HepG2 (cell line): ENCODE measurements around the gene RNF17. TPM values are rescaled to one million over a fixed set of nuclear protein-coding genes. Genes with fewer than 3 reads are reported as not detected.

Experiments used
- ATAC-seq: fragments of 200-7000 bp; cut with Tn5 transposase; 3 replicates; pipeline ENCODE4 v1.9.1; 2020; ENCODE audit warnings: mild to moderate bottlenecking, moderate library complexity
- BruUV-seq: library from RNA; stranded (reverse); fragments of 400-500 nt; replicated peaks from 2 replicates; lab custom pipeline; 2021; lab: Mats Ljungman, UMichigan
- CTCF ChIA-PET: fragments of 300-600 bp; formaldehyde crosslinking; extraction: SDS; loops from one replicate; lab custom pipeline; 2021; ENCODE audit warnings: low total read pairs, inconsistent platforms, low intra/inter-chr PET ratio; lab: Yijun Ruan, JAX
- POLR2A ChIA-PET: fragments of 350-600 bp; sonication (Branson Sonifier 250); formaldehyde crosslinking; loops from one replicate; lab custom pipeline; 2020; ENCODE audit warnings: antibody characterized with exemption, inconsistent platforms; lab: Yijun Ruan, JAX
- DNase-seq: peaks from one replicate; pipeline ENCODE4 v3.0.0-alpha.2; 2015; ENCODE audit warnings: low spot score
- FAIRE-seq: peaks from 3 replicates; lab custom pipeline; 2011; peaks lifted over from hg19 to GRCh38; lab: Jason Lieb, UNC
- H2AFZ ChIP-seq: one replicate; pipeline ENCODE4 v1.6.1; 2011; ENCODE audit warnings: low read length, inconsistent platforms
- H3K27ac ChIP-seq: fragments of 300-600 bp; 3 replicates; pipeline ENCODE4 v1.8.0; 2011; ENCODE audit warnings: mixed run types, mild to moderate bottlenecking, mixed read lengths, low read length, inconsistent platforms; ENCODE audit not compliant: insufficient read depth; ENCODE audit errors: extremely low read length
- H3K27me3 ChIP-seq, 2 experiments: fragments of 200-600 bp in 1 of 2; 2 replicates in 1 of 2; 3 replicates in 1 of 2; pipeline versions ENCODE4 v1.6.0 to v1.8.0; 2011; ENCODE audit warnings: low read length in 2 of 2, mild to moderate bottlenecking in 2 of 2, moderate library complexity in 2 of 2, inconsistent platforms in 1 of 2; ENCODE audit not compliant: insufficient read depth in 2 of 2, control insufficient read depth in 1 of 2
- H3K36me3 ChIP-seq, 2 experiments: fragments of 200-600 bp in 1 of 2; replicated peaks in 1 of 2; 2 replicates in 1 of 2; 3 replicates in 1 of 2; pipeline versions ENCODE4 v1.5.1 to v1.8.0; 2011; ENCODE audit warnings: low read length in 2 of 2, inconsistent platforms in 1 of 2; ENCODE audit not compliant: insufficient read depth in 2 of 2, control insufficient read depth in 1 of 2
- H3K4me1 ChIP-seq: 2 replicates; pipeline ENCODE4 v1.5.1; 2012; ENCODE audit warnings: low read length, inconsistent platforms; ENCODE audit not compliant: insufficient read depth
- H3K4me2 ChIP-seq: 2 replicates; pipeline ENCODE4 v1.6.0; 2011; ENCODE audit warnings: low read depth, low read length, inconsistent platforms
- H3K4me3 ChIP-seq, 3 experiments: fragments of 200-600 bp in 1 of 3; sonication (generic), shearing (Covaris generic) in 1 of 3; replicated peaks in 1 of 3; 2 replicates each; pipeline ENCODE4 v1.5.1; 2011 to 2016; ENCODE audit warnings: low read length in 3 of 3, inconsistent platforms in 2 of 3, low read depth in 2 of 3, mild to moderate bottlenecking in 2 of 3, control low read depth in 1 of 3, mixed read lengths in 1 of 3; ENCODE audit not compliant: insufficient read depth in 1 of 3
- H3K79me2 ChIP-seq: one replicate; pipeline ENCODE4 v1.6.1; 2011; ENCODE audit warnings: low read length, inconsistent platforms; ENCODE audit not compliant: insufficient read depth
- H3K9ac ChIP-seq: 2 replicates; pipeline ENCODE4 v1.6.0; 2011; ENCODE audit warnings: mild to moderate bottlenecking, low read depth, low read length, inconsistent platforms; ENCODE audit not compliant: insufficient read depth
- H3K9me3 ChIP-seq: 2 replicates; pipeline ENCODE4 v1.5.1; 2012; ENCODE audit warnings: mild to moderate bottlenecking, low read length
- H4K20me1 ChIP-seq: 2 replicates; pipeline ENCODE4 v1.6.0; 2011; ENCODE audit warnings: inconsistent platforms, mild to moderate bottlenecking, low read length, moderate library complexity; ENCODE audit not compliant: insufficient read depth
- ARID2 ChIP-seq: sonication (generic); formaldehyde crosslinking; IDR thresholded peaks from 2 replicates; pipeline ENCODE4 v1.8.1; 2022; ENCODE audit warnings: mild to moderate bottlenecking, missing genetic modification reagents, borderline replicate concordance
- KAT8 ChIP-seq: IDR thresholded peaks from 2 replicates; pipeline ENCODE4 v1.6.1; 2016; ENCODE audit warnings: missing genetic modification reagents, missing compliant biosample characterization
- PAF1 ChIP-seq: IDR thresholded peaks from 2 replicates; pipeline ENCODE4 v1.6.1; 2016; ENCODE audit warnings: missing genetic modification reagents, missing compliant biosample characterization
- RBAK ChIP-seq: sonication (generic); formaldehyde crosslinking; IDR thresholded peaks from 2 replicates; pipeline ENCODE4 v1.5.1; 2020; ENCODE audit warnings: mild to moderate bottlenecking, missing genetic modification reagents
- XBP1 ChIP-seq: sonication (generic); formaldehyde crosslinking; IDR thresholded peaks from 2 replicates; pipeline ENCODE4 v1.5.0; 2020; ENCODE audit warnings: missing genetic modification reagents
- ZBTB3 ChIP-seq: sonication (generic); formaldehyde crosslinking; IDR thresholded peaks from 2 replicates; pipeline ENCODE4 v1.4.0; 2020; ENCODE audit warnings: low read depth, mild to moderate bottlenecking, moderate library complexity, missing genetic modification reagents, borderline replicate concordance
- ZBTB7B ChIP-seq: sonication (generic); formaldehyde crosslinking; IDR thresholded peaks from 2 replicates; pipeline ENCODE4 v1.4.0; 2020; ENCODE audit warnings: missing genetic modification reagents
- ZFP90 ChIP-seq: sonication (generic); formaldehyde crosslinking; IDR thresholded peaks from 2 replicates; pipeline ENCODE4 v1.8.0; 2022; ENCODE audit warnings: missing genetic modification reagents, mild to moderate bottlenecking, inconsistent platforms, borderline replicate concordance
- ZIK1 ChIP-seq: sonication (generic); formaldehyde crosslinking; IDR thresholded peaks from 2 replicates; pipeline ENCODE4 v1.5.0; 2020; ENCODE audit warnings: mild to moderate bottlenecking, low read depth, missing genetic modification reagents, borderline replicate concordance
- ZNF234 ChIP-seq: sonication (generic); formaldehyde crosslinking; conservative IDR thresholded peaks from 2 replicates; pipeline ENCODE4 v1.5.1; 2020; ENCODE audit warnings: mild to moderate bottlenecking, missing genetic modification reagents
- ZNF263 ChIP-seq: sonication (generic); formaldehyde crosslinking; IDR thresholded peaks from 2 replicates; pipeline ENCODE4 v1.4.0; 2020; ENCODE audit warnings: missing genetic modification reagents
- ZNF468 ChIP-seq: sonication (generic); formaldehyde crosslinking; IDR thresholded peaks from 2 replicates; pipeline ENCODE4 v1.8.0; 2022; ENCODE audit warnings: mild to moderate bottlenecking, moderate library complexity, missing genetic modification reagents
- ZNF766 ChIP-seq: sonication (generic); formaldehyde crosslinking; IDR thresholded peaks from 2 replicates; pipeline ENCODE4 v1.5.0; 2020; ENCODE audit warnings: missing genetic modification reagents, borderline replicate concordance
- ZNF770 ChIP-seq: sonication (generic); formaldehyde crosslinking; IDR thresholded peaks from 2 replicates; pipeline ENCODE4 v1.5.0; 2020; ENCODE audit warnings: mild to moderate bottlenecking, missing genetic modification reagents
- ZNF784 ChIP-seq: sonication (generic); formaldehyde crosslinking; IDR thresholded peaks from 2 replicates; pipeline ENCODE4 v1.5.1; 2020; ENCODE audit warnings: missing genetic modification reagents, mild to moderate bottlenecking, borderline replicate concordance
- WGBS: methylation state at CpG from one replicate; pipeline ENCODE4 v1.1.6; 2017; ENCODE audit warnings: low lambda C conversion rate; 5-methylcytosine and 5-hydroxymethylcytosine counted together
- in situ Hi-C: cut with HindIII; loops from 2 replicates; pipeline ENCODE4 v1.10.0; 2017; ENCODE audit warnings: low pct_unique_long_range_greater_than_20kb; ENCODE audit not compliant: extremely low pct_ligation_motif_present
- intact Hi-C: fragments of 100-400 bp; cut with micrococcal nuclease; formaldehyde crosslinking; loops from one replicate; pipeline ENCODE4 v1.10.0; 2022; ENCODE audit not compliant: unreplicated experiment
- polyA plus RNA-seq, 8 experiments: library from polyadenylated mRNA; depleted of rRNA in 3 of 8; stranded (reverse) in 7 of 8; unstranded in 1 of 8; fragments of >200 nt; fragmentation: Illumina TruSeq in 4 of 8; extraction: Trizol in 4 of 8; gene quantifications; 2 replicates each; pipeline versions ENCODE4 v1.2.1 to v1.2.3, GENCODE V29; 2011 to 2016; ENCODE audit warnings: low read depth in 4 of 8, missing spikeins in 1 of 8, mixed read lengths in 1 of 8; ENCODE audit not compliant: insufficient read depth in 1 of 8
- total RNA-seq, 5 experiments: library from RNA; depleted of rRNA; stranded (reverse); fragments of >200 nt; fragmentation: Illumina TruSeq; extraction: Trizol; gene quantifications; 2 replicates each; pipeline ENCODE4 v1.2.3, GENCODE V29; 2016; ENCODE audit warnings: low read depth in 1 of 5

RNF17 gene
- total and polyA plus RNA-seq, 2 of the 13 experiments (the other 11 are each of a cell fraction or from before 2014, with no cell fraction given) = not detected

GRCh38 chr13:24925318-24926231 is 161.6 kb downstream of the RNF17 start:
- peaks cover 53% of the 10 kb centered on the region for H3K4me1 ChIP-seq
- H3K79me2 ChIP-seq = peaks cover 19% of the 10 kb centered on the region
- ChIA-PET POLR2A (no interaction called here), CTCF (no interaction called here)
- peak overlapping the region; percentile 37 for H2AFZ ChIP-seq
- H3K9ac ChIP-seq = peak overlapping the region; percentile 45
- H3K9me3 ChIP-seq = no peaks in the 10 kb centered on the region
- H3K27me3 ChIP-seq = no peaks in the 10 kb centered on the region; a peak in 1 of 5 replicates
- H3K4me2 ChIP-seq = peak overlapping the region; percentile 89
- BruUV-seq = no TSS peak
- FAIRE-seq = peak; percentile 39
- in situ Hi-C loops (no loop called here), intact Hi-C loops (no loop called here)
- peak; percentile 43 for DNase-seq
- no peaks in the 10 kb centered on the region for H3K36me3 ChIP-seq
- no peak overlapping the region for H3K27ac ChIP-seq
- H4K20me1 ChIP-seq = no peaks in the 10 kb centered on the region
- ATAC-seq = peak; percentile 66
- WGBS = 13% methylated on average over 15 of the region's 15 CpGs
- H3K4me3 ChIP-seq = peak overlapping the region; percentile 39 to 56 (median 48)
- TF ChIP-seq ZNF263 = peak; percentile 22; the same call in 1 of the 2 replicates
- TF ChIP-seq ZNF234 = no peak
- TF ChIP-seq ARID2 (CRISPR knock-in tag) = no peak
- TF ChIP-seq PAF1 (CRISPR knock-in tag) = no peak
- no peak for TF ChIP-seq ZNF784 (CRISPR knock-in tag)
- TF ChIP-seq ZBTB3 (CRISPR knock-in tag) = no peak
- TF ChIP-seq RBAK = no peak
- TF ChIP-seq ZNF468 (CRISPR knock-in tag) = no peak
- no peak for TF ChIP-seq ZBTB7B (CRISPR knock-in tag)
- 0 out of 2 replicates have a peak, but pooled peaks have one; percentile 17 for TF ChIP-seq KAT8 (CRISPR knock-in tag)
- TF ChIP-seq ZFP90 (CRISPR knock-in tag) = no peak
- no peak for TF ChIP-seq ZNF766
- no peak for TF ChIP-seq ZIK1 (CRISPR knock-in tag)
- TF ChIP-seq XBP1 (CRISPR knock-in tag) = no peak
- TF ChIP-seq ZNF770 (CRISPR knock-in tag) = peak; percentile 88
